Central memory CD4-positive, alpha-beta T cell (primary cell): ENCODE data around the gene CCKAR.

ENCODE experiments used
- DNase-seq: peaks from one replicate; pipeline ENCODE4 v3.0.0; 2022

Gene CCKAR

GRCh38 chr4:26489101-26489985 is 941 bp downstream of the CCKAR start:
- DNase-seq: no peak

GRCh38 chr4:26485684-26486083 is 4.6 kb downstream of the CCKAR start:
- no peak for DNase-seq

GRCh38 chr4:26484516-26484915 is 5.8 kb downstream of the CCKAR start:
- no peak for DNase-seq

- DNase-seq: no peak
Measured at GRCh38 chr4:26484032-26484515, 6.2 kb downstream of the CCKAR start.

GRCh38 chr4:26482508-26483462 is 7.5 kb downstream of the CCKAR start:
- no peak for DNase-seq

GRCh38 chr4:26478330-26478729 is 12.0 kb downstream of the CCKAR start:
- no peak for DNase-seq

- DNase-seq: no peak
Measured at GRCh38 chr4:26476545-26476944, 13.7 kb downstream of the CCKAR start.

- DNase-seq: no peak
Measured at GRCh38 chr4:26475716-26476115, 14.6 kb downstream of the CCKAR start.

- DNase-seq: no peak
Measured at GRCh38 chr4:26474551-26474950, 15.7 kb downstream of the CCKAR start.

GRCh38 chr4:26473893-26474292 is 16.4 kb downstream of the CCKAR start:
- no peak for DNase-seq

GRCh38 chr4:26471890-26472289 is 18.4 kb downstream of the CCKAR start:
- no peak for DNase-seq

GRCh38 chr4:26468977-26469376 is 21.3 kb downstream of the CCKAR start:
- DNase-seq: no peak

GRCh38 chr4:26468283-26468949 is 21.9 kb downstream of the CCKAR start:
- DNase-seq: no peak

GRCh38 chr4:26467724-26468123 is 22.6 kb downstream of the CCKAR start:
- DNase-seq: no peak

- DNase-seq: no peak
Measured at GRCh38 chr4:26466578-26467270, 23.6 kb downstream of the CCKAR start.

GRCh38 chr4:26464420-26465095 is 25.7 kb downstream of the CCKAR start:
- DNase-seq: no peak

GRCh38 chr4:26463386-26463785 is 26.9 kb downstream of the CCKAR start:
- DNase-seq: no peak

- no peak for DNase-seq
Measured at GRCh38 chr4:26462874-26463273, 27.4 kb downstream of the CCKAR start.

- no peak for DNase-seq
Measured at GRCh38 chr4:26459756-26460530, 30.3 kb downstream of the CCKAR start.

GRCh38 chr4:26459054-26459755 is 31.1 kb downstream of the CCKAR start:
- peak; percentile 25 for DNase-seq
